Left lung (tissue), 10 donors: ENCODE results near the gene UST. TPM values are rescaled to one million over a fixed set of nuclear protein-coding genes. Genes with fewer than 3 reads are reported as not detected.

Experiments
- ATAC-seq: fragments of 200-7000 bp; cut with Tn5 transposase; one replicate; pipeline ENCODE4 v1.9.1; 2020; ENCODE audit warnings: moderate library complexity
- DNase-seq, 4 donors: peaks; one replicate each; pipeline ENCODE4 v3.0.0-alpha.2; 2013 to 2020
- H3K27ac ChIP-seq, 2 donors: fragments of 200-600 bp; sonication (generic) in 1 of 2; one replicate each; pipeline versions ENCODE4 v1.5.0 to v1.8.0; 2020 to 2021
- H3K27me3 ChIP-seq, 2 donors: fragments of 200-600 bp; sonication (generic) in 1 of 2; one replicate each; pipeline versions ENCODE4 v1.5.0 to v1.8.0; 2020 to 2021
- H3K36me3 ChIP-seq, 2 donors: fragments of 200-600 bp; sonication (generic) in 1 of 2; one replicate each; pipeline versions ENCODE4 v1.5.0 to v1.8.0; 2020 to 2021
- H3K4me1 ChIP-seq, 2 donors: fragments of 200-600 bp; one replicate each; pipeline ENCODE4 v1.8.0; 2021
- H3K4me3 ChIP-seq, 2 donors: fragments of 200-600 bp; sonication (generic) in 1 of 2; one replicate each; pipeline versions ENCODE4 v1.5.0 to v1.8.0; 2020 to 2021; ENCODE audit warnings: mild to moderate bottlenecking in 1 of 2
- H3K9me3 ChIP-seq, 2 donors: fragments of 200-600 bp; sonication (generic) in 1 of 2; one replicate each; pipeline versions ENCODE4 v1.5.0 to v1.8.0; 2020 to 2021
- CTCF ChIP-seq, 2 donors: fragments of 200-600 bp; sonication (generic) in 1 of 2; IDR thresholded peaks; one replicate each; pipeline versions ENCODE4 v1.5.0 to v1.8.0; 2021; ENCODE audit warnings: antibody characterized with exemption in 2 of 2
- intact Hi-C, 2 donors: fragments of 100-400 bp; cut with DNase I; formaldehyde crosslinking; loops; one replicate each; pipeline versions ENCODE4 v1.11.2 to v1.14.2; 2022
- polyA plus RNA-seq, 6 donors: library from polyadenylated mRNA; unstranded; fragments of 120-200 nt; gene quantifications; one replicate each; pipeline ENCODE4 v1.2.1, GENCODE V29; 2013; ENCODE audit not compliant: insufficient read length in 6 of 6
- total RNA-seq, 2 donors: library from RNA; stranded (reverse); fragmentation: NEBNext Ultra II Directional; extraction: Animal tissue kit (Norgen Biotek cat#: 25700); gene quantifications; one replicate each; pipeline ENCODE4 v1.2.1, GENCODE V29; 2021
- donor health status: DM: no; HTN: yes; CAD: no.
- donor health status: DM: no; HTN: no; CAD: no.

UST gene
- total and polyA plus RNA-seq, 8 donors: 7.4 to 17.0 (median 9.5) TPM

GRCh38 chr6:149084026-149084425, 337.2 kb downstream of the UST start:
- peaks cover 0 to 12% of the 10 kb centered on the region in 2 donors for H3K4me1 ChIP-seq
- no peak overlapping the region for H3K4me3 ChIP-seq
- no peaks in the 10 kb centered on the region for H3K9me3 ChIP-seq
- intact Hi-C loops: no loop called here
- no peak for ATAC-seq
- no peaks in the 10 kb centered on the region for H3K36me3 ChIP-seq
- TF ChIP-seq CTCF (IDR thresholded peaks at IDR 0.05): no peak
- H3K27ac ChIP-seq: no peak overlapping the region
- DNase-seq: no peak
- no peaks in the 10 kb centered on the region for H3K27me3 ChIP-seq

- intact Hi-C loops: no loop called here
Observed at GRCh38 chr6:149084808-149085556, 338.2 kb downstream of the UST start.

GRCh38 chr6:149085557-149085938, 338.7 kb downstream of the UST start:
- DNase-seq (no peak), ATAC-seq (no peak)
- no peak for TF ChIP-seq CTCF (IDR thresholded peaks at IDR 0.05)
- H3K4me1 ChIP-seq: peaks cover 0 to 5% of the 10 kb centered on the region in 2 donors
- no peaks in the 10 kb centered on the region for H3K9me3 ChIP-seq
- intact Hi-C loops: no loop called here
- H3K27me3 ChIP-seq: no peaks in the 10 kb centered on the region
- no peak overlapping the region for H3K4me3 ChIP-seq
- H3K27ac ChIP-seq: no peak overlapping the region
- H3K36me3 ChIP-seq: no peaks in the 10 kb centered on the region

More at GRCh38 chr6:149084808-149085556, 338.2 kb downstream of the UST start:
- ATAC-seq (no peak), DNase-seq (no peak)
- Histone ChIP-seq H3K27me3 (no peaks in the 10 kb centered on the region), H3K9me3 (no peaks in the 10 kb centered on the region), H3K36me3 (no peaks in the 10 kb centered on the region), H3K4me1 (peaks cover 0 to 5% of the 10 kb centered on the region in 2 donors), H3K27ac (no peak overlapping the region), H3K4me3 (no peak overlapping the region)
- TF ChIP-seq CTCF (IDR thresholded peaks at IDR 0.05): no peak

GRCh38 chr6:149086363-149086762, 339.5 kb downstream of the UST start:
- ATAC-seq (no peak), DNase-seq (no peak)
- intact Hi-C loops: no loop called here
- no peak overlapping the region for H3K27ac ChIP-seq
- no peaks in the 10 kb centered on the region for H3K9me3 ChIP-seq
- TF ChIP-seq CTCF (IDR thresholded peaks at IDR 0.05): no peak
- no peaks in the 10 kb centered on the region for H3K36me3 ChIP-seq
- peaks cover 0 to 5% of the 10 kb centered on the region in 2 donors for H3K4me1 ChIP-seq
- H3K27me3 ChIP-seq: no peaks in the 10 kb centered on the region
- H3K4me3 ChIP-seq: no peak overlapping the region

- intact Hi-C loops: no loop called here
- H3K27ac ChIP-seq: no peak overlapping the region
- no peaks in the 10 kb centered on the region for H3K36me3 ChIP-seq
- H3K27me3 ChIP-seq: no peaks in the 10 kb centered on the region
- ATAC-seq (peak; percentile 69), DNase-seq (no peak)
- no peak overlapping the region for H3K4me3 ChIP-seq
- H3K4me1 ChIP-seq: no peaks in the 10 kb centered on the region
- no peak for TF ChIP-seq CTCF (IDR thresholded peaks at IDR 0.05)
- no peaks in the 10 kb centered on the region for H3K9me3 ChIP-seq
Observed at GRCh38 chr6:149087898-149088297, 341.1 kb downstream of the UST start.
